ENCODE results near the gene RINL.
"Not testable (repeated sequence)": the region's sequence is repeated elsewhere in the genome, so short reads cannot be mapped to it uniquely, and the experiment has no call there.

Gene RINL

DNA sequence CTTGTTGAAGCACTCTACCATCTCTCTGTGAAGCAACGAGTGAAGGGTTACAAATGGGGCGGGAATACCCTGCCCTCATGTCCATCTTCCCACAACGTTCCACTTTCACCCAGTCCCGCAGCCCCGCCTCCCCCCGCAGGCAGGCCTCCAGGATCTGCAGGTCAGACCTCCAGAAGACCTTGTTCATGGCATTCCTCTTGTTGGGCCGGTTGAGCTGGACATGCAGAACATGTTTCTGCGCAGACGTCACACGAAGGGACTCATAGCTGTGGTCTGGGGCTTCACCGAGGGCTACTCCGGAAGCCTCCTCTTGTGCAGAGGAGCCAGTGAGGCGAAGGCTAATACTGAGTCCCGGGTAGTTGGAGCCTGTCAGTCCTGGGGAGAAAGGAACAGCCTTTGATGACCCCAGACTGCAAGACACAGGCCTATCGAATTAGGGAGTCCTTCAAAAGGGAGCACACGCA lies 46.9 kb downstream of the RINL start:
- DNase-seq: no peak

DNA sequence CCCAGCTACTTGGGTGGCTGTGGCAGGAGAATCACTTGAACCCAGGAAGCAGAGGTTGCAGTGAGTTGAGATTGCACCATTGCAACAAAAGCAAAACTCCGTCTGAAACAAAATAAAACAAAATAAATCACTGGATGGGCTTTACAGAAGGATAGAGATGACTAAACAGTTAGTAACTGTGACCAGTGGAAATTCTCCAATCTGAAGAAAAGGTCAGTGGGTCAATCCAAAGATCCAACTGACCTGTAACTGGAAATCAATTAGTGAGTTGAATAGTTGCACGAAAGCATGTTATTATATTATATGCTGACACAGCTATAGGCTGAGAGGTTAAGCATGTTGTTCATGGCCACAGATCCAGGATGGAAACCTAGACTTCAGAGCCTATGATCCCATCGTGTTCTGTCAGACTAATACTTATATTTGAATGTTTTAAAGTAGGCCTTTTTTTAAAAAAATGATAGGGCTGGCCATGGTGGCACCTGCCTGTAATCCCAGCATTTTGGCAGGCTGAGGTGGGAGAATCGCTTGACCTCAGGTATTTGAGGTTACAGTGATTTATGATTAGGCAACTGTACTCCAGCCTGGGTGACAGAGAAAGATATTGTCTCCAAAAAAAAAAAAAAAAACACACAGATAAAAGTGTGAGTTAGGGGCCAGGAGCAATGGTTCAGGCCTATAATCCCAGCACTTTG lies 47.9 kb downstream of the RINL start:
- DNase-seq: no peak

DNA sequence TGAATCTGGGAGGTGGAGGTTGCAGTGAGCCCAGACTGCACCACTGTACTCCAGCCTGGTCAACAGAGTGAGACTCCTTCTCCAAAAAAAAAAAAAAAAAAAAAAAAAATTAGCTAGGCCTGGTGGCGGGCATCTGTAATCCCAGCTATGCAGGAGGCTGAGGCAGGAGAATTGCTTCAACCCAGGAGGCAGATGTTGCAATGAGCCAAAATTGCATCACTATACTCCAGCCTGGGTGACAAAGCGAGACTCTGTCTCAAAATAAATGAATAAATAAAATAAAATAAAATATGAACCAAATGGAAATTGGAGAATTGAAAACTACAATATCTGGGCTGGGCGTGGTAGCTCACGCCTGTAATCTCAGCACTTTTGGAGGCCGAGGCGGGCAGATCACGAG lies 48.9 kb downstream of the RINL start:
- not testable (repeated sequence) for DNase-seq

DNA sequence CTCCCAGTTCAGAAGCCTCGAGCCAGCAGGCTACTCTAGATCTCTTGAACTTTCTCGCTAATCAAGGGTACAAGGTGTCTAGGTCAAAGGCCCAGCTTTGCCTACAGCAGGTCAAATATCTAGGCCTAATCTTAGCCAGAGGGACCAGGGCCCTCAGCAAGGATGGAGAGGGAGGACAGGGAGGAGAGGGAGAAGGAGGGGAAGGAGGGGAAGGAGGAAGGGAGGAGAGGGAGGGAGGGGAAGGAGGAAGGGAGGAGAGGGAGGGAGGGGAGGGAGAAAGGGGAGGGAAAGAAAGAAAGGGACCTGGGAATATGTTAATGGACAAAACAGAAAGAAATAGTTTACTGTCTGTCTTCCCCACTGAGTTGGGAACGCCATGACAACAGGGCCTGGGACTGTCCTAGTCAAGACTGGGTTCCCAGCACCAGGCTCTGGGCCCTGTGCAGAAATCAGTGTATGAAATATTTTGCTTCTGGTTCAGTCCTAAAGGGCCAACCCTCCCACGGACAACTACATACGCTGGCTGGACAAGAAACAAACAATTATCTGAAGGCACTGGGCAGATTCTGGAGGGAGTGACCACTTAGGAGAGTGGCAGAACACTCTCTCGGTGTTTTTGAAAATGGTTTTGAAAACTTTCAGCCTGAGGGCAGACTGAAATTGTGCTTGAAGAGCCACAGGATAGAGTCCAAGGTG lies 51.1 kb downstream of the RINL start:
- no peak for DNase-seq

DNA sequence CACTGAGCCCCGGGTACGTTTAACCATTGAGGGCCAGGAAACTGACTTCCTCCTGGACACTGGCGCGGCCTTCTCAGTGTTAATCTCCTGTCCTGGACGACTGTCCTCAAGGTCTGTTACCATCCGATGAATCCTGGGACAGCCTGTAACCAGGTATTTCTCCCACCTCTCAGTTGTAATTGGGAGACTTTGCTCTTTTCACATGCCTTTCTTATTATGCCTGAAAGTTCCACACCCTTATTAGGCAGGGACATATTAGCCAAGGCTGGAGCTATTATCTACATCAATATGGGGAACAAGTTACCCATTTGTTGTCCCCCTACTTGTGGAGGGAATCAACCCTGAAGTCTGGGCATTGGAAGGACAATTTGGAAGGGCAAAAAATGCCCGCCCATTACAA lies 52.1 kb downstream of the RINL start:
- not testable (repeated sequence) for DNase-seq

DNA sequence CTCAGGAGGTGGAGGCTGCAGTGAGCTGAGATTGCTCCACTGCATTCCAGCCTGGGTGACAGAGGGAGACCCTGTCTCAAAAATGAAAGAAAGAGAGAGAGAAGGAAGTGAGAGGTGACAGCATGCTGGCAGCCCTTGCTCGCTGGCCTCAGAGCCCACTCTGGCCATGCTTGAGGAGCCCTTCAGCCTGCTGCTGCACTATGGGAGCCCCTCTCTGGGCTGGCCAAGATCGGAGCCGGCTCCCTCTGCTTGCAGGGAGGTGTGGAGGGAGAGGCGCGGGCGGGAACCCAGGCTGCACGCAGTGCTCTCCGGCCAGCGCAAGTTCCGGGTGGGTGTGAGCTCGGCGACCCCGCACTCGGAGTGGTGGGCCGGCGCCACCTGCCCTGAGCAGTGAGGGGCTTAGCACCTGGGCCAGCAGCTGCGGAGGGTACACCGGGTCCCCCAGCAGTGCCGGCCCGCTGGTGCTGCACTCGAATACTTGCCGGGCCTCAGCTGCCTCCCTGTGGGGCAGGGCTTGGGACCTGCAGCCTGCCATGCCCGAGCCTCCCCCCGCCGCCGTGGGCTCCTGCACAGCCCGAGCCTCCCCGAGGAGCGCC lies 56.7 kb downstream of the RINL start:
- not testable (repeated sequence) for DNase-seq

DNA sequence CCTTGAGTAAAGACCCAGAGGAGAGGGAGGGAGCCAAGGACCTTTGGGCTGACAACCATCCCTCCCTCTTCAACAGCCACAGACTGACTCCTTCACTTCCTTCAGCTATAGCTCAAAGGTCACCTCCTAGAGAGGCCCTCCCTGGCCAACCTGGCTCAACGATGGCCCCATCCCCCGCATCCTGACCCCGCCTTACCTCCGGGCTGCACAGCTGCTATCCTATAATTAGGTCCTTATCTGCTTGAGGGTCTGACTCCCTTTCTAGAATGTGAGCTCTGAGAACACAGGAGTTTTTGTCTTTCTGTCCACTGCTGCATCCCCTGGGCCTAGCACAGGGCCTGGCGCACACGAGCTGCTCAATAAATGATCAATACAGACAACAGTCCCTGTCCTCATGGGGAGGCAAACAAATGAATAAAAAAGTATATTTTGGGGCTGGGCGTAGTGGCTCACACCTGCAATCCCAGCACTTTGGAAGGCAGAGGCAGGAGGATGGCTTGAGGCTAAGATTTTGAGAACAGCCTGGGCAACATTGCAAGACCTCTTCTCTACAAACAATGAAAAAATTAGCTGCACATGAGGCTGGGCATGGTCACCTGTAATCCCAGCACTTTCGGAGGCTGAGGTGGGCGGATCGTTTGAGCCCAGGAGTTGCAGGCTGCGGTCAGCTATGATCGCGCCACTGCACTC lies 58.7 kb downstream of the RINL start:
- no peak for DNase-seq

Measured in activated naive CD4-positive, alpha-beta T cell treated with Interleukin-2 at 50 U/mL for 16 hours (primary cell).